ENCODE results near the gene MAD1L1.

Gene MAD1L1

GRCh38 chr7:1959305-1959704, 273.4 kb downstream of the MAD1L1 start:
- no peak for DNase-seq

GRCh38 chr7:1957471-1958225, 275.1 kb downstream of the MAD1L1 start:
- DNase-seq: no peak

- no peak for DNase-seq
These were observed 275.9 kb downstream of the MAD1L1 start for GRCh38 chr7:1956611-1957470.

GRCh38 chr7:1956141-1956540, 276.6 kb downstream of the MAD1L1 start:
- no peak for DNase-seq

- DNase-seq: no peak
These were observed 278.3 kb downstream of the MAD1L1 start for GRCh38 chr7:1954366-1955004.

- DNase-seq: no peak
These were observed 279.2 kb downstream of the MAD1L1 start for GRCh38 chr7:1953199-1954190.

GRCh38 chr7:1952781-1953180, 280.0 kb downstream of the MAD1L1 start:
- no peak for DNase-seq

GRCh38 chr7:1952169-1952760, 280.5 kb downstream of the MAD1L1 start:
- no peak for DNase-seq

- no peak for DNase-seq
These were observed 281.1 kb downstream of the MAD1L1 start for GRCh38 chr7:1951600-1951999.

- DNase-seq: no peak
These were observed 281.6 kb downstream of the MAD1L1 start for GRCh38 chr7:1951159-1951536.

- DNase-seq: no peak
These were observed 282.1 kb downstream of the MAD1L1 start for GRCh38 chr7:1950452-1951158.

- no peak for DNase-seq
These were observed 282.7 kb downstream of the MAD1L1 start for GRCh38 chr7:1950066-1950451.

GRCh38 chr7:1949681-1950055, 283.1 kb downstream of the MAD1L1 start:
- DNase-seq: no peak

GRCh38 chr7:1948887-1949680, 283.7 kb downstream of the MAD1L1 start:
- no peak for DNase-seq

GRCh38 chr7:1948301-1948796, 284.4 kb downstream of the MAD1L1 start:
- DNase-seq: no peak

GRCh38 chr7:1947586-1948217, 285.0 kb downstream of the MAD1L1 start:
- no peak for DNase-seq

GRCh38 chr7:1946773-1947450, 285.8 kb downstream of the MAD1L1 start:
- DNase-seq: no peak

GRCh38 chr7:1946025-1946772, 286.5 kb downstream of the MAD1L1 start:
- no peak for DNase-seq

GRCh38 chr7:1945558-1945957, 287.2 kb downstream of the MAD1L1 start:
- DNase-seq: no peak

All from stimulated activated naive CD4-positive, alpha-beta T cell treated with Interleukin-2 at 50 U/mL for 16 hours (primary cell).